ENCODE data around the gene PLEKHG3.
A peak's percentile ranks its signal among the peaks of the same experiment; 100 is the strongest.

PLEKHG3 gene

DNA sequence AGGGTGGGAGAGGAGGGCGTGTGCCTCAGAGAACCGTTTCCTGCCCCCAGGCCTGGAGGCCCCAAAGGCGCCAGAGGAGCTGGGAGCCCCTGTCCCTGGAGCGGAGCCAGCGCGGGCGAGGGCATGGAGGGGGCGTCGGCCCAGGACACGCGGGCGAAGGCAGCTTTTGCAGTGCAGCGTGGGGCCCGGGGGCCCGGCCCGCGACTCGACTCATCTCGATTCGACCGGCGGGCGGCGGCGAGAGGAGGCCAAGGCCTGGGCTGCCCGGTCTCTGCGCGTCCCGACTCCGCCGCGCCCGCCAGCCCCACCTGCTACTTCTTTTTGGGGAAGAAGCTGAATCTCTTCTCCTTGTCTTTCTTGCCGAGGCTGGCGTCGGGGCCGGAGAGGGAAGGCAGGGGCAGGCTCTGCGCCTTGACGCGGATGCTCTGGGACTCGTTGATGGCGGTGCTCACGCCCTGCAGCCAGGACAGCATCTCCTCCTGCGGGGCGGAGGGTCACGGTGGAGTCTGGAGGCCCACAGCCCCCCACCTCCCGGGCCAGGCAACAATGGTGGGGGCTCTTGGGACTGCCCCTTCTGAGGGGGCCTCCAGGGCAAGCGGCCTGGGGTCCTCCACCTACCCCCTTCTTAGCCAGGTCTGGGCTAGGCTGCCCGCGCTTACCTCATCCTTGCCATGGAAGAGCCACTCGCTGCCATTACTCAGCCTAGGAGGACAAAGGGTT, 44.9 kb downstream of the PLEKHG3 start:
- no peak for FAIRE-seq

DNA sequence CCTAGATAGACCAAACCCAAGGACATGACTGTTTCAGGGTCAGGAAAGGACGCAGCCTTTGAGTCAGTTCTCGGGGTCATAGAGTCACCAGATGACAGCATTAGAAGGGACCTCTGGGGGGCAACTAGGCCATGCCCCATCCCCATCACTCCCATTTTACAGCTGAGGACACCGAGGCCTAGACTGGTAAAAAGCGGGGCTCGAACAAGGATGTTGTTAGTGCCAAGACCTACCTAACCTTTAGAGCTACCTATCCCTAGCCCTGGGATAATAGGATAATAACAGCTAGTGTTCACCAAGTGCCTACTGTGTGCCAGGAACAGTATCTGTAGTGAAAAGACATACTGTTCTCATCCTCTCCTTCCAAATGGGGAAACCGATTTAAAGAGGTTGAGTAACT, 48.7 kb downstream of the PLEKHG3 start:
- no peak for FAIRE-seq

DNA sequence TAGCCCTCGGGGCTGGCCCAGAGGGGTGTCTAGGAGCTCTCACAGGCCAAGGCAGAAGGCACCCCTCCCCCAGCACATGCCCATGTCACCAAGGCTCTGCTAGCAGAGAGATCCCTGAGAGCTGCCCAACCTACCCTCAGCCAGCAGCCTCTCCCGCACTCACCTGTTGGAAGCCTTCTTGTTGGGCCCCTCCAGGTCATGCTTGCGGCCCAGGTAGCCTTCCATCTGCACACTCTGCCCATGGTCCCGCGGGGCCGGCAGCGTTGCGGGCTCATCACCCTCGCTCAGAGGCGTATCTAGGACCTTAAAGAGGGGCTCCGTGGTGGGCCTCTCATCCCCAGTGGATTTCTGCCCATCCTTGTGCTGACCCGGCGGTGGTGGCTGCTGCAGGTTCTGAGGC, 49.1 kb downstream of the PLEKHG3 start:
- FAIRE-seq: no peak

DNA sequence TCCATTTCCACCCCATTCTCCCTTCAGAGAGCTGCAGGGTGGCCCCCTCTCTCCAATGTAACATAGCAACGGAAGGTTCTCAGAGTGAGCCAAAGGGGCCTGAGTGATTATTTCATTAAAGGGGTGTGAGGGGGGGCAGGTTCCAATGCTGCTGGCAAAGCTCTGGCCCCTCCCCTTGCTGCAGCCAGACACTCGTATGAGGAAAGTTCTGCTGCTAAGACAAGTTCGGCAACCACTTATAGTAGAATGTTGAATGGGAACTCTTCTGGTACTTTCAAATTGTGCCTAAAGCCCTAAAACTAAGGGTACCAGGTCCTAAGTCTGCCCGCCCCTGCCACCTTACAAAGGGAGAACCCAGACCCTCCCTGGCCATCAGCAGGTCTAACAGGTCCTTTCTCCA, 49.8 kb downstream of the PLEKHG3 start:
- no peak for FAIRE-seq

DNA sequence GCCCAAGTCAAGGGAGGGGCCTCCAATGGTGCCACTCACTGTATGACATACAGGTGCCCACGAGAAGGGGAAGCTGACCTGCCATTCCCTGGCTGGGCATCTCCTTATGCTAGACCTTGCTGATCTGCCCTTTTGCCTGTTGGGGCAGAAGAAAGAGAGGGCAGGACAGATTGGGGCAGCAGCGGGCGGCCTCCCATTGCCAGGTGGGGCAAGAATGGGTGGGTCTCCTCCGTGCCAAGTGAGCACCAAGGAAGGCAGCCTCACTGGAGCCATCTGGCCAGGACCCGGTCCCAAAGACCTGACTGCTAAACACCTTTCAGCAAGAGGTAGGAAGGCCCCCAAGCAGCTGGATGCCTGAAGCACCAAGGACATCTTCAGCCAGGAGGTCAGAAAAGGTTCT, 50.5 kb downstream of the PLEKHG3 start:
- no peak for FAIRE-seq

DNA sequence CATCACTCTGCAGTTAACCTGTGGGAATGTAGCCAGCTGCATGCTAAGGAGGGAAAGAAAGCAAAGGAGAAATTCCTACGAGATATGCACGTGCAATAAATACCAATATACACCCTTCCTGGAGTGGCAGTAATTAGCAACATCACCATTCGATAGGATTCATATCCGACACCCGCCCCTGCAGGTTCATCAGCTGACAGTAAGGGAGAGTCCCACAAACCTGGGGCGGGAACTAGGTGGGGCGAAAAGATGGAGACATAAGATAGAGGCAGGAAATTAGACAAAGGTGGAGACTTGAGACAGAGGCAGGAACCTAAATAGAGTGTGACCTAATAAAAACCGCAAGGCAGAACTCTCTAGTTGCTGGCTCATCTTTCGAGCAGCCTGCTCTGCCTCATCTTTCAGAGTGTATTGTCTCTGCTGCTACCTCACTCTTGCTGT, 51.6 kb downstream of the PLEKHG3 start:
- no peak for FAIRE-seq

DNA sequence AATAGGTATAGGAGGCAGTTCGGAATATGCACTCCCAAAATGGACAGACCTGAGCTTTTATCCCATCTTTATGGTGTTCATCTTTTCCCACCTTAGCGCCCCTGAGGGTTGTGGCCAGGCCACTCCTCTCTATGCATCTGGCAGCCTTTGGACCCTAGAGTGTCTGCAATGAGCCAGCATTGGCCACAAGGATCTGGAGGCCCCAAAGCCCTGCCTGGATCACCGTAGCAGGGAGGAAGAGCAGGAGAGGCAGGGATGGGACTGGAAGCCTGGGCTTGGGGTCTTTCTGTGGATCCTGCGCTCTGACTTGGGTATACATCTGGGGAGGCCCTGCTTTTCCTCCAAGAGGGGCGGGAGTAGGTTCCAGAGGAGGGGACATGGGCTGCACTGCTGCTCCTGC, 52.5 kb downstream of the PLEKHG3 start:
- no peak for FAIRE-seq

DNA sequence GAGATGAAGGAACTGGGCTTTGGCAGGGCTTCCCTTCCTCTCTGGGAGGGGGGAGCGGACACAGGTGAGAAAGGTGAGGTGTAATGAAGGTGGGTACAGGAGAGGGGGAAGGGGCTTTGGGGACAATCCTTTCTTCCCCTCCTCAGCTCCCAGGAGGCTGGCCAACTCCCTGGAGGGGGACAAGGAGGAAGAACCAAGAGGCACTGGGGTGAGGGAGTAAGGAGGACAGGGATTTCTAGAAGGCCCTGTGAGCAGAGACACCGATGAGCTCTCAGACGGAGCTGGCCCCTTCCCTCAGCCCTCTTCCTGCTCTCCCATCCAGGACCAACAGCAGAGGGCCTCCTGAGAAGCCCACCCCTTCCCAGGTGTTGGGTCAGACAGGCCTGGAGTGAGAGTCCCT, 53.4 kb downstream of the PLEKHG3 start:
- no peak for FAIRE-seq

DNA sequence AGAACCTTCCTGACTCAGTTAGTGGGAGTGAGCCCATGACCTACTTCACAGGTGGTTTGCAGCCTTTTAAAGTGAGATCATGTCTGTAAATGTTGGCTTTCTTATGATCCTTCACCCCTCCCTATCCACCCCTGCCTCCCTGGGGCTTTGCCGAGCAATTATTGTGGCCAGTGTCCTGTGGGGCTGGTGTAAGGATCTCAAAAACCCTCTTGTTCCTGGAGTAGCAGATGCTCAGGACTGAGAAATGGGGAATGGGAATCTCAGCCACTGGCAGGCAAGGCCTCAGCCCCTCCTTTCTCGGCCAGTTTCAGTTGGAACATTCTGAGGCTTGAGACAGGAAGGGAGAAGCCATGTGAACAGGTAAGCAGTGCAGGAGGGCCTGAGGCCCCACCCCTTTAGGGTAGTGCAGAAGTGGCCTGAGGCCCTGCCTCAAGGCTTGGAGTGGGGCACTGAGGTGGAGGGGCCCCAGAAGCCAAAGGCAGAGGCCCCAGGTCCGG, 53.8 kb downstream of the PLEKHG3 start:
- no peak for FAIRE-seq

DNA sequence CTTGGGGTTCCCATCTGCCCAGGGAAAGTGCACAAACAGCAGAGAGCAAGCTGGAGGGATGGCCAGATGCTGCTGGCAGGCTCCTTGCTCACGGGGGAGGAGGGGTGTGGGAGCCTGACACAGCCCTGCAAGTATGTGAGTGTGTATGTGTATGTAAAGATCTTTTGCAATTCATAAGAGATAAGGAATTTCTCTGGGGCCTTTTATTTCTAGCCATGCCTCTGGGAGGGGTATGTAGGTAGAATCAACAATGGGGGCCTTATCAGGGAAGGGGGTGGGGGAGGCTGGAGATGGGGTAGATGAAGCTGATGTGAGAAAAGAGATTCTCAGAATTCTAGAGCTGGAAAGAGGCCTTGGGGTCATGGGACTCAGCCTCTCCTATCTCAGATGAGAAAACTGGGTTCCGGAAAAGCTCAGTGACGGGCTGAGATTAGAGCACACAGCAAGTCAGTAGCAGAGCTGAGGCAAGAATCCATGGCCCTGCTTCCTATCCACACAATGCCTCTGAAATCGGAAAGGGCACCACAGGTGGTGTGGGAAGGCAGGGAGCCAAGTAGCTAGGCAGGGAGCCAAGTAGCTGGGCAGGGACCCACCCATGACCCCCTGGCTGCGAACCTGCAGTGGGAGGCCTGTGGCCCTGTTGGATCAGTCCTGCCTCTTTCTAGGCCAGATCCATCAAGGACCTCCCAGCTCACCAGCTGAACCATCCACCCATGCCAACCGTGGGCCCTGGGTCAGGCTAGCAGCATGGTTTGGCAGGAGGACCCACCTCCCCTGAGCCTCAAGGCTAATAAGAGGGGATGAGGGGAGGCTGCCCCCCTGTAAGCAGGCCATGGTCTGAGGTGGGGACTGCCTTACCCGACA, 54.7 kb downstream of the PLEKHG3 start:
- FAIRE-seq: peak; percentile 51

DNA sequence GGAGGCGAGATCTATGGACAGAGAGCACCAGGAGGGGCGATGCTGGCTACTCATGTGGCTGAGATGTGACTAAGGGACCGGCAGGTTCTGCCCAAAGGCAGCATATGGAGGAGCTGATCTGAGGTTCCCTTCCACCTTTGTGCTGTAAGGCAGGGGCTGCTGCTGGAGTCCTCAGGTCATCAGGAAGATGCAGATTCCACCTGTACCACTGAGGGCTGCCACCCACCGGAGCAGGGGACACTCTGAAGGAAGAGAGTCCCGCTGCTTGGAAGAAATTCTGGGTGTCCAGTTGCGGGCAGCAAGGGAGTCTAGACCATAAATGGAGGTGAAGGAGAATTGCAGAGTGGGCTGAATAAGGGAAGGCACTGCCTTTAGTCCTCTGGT, 55.3 kb downstream of the PLEKHG3 start:
- no peak for FAIRE-seq

DNA sequence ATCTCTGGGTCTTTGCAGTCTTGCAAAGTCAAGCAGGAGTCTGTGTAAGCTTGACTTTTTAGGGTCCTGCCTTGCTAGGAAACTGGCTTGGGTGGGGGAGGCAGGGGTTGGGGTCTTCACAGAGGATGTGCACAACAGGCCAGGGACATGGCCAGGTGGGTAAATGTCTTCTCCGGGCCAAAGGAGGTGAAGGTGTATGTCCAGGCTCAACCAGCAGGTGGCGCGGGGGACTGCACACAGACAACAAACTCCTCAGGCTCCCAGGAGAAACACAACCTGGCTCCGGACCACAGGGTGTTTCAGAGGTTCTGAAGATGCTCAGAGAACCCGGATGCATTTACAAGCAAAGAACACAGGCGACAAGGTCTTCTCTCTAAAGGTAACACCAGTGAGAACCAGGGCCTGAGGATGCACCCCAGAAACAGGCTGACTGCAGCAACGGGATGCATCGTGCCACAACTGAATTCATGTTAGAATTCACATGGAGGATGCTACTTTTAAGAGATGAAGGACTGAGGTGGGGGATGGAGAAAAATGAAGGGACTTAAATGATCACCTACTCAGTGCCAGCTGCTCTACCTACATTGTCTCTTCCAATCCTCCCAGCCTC, 56.0 kb downstream of the PLEKHG3 start:
- FAIRE-seq: no peak

DNA sequence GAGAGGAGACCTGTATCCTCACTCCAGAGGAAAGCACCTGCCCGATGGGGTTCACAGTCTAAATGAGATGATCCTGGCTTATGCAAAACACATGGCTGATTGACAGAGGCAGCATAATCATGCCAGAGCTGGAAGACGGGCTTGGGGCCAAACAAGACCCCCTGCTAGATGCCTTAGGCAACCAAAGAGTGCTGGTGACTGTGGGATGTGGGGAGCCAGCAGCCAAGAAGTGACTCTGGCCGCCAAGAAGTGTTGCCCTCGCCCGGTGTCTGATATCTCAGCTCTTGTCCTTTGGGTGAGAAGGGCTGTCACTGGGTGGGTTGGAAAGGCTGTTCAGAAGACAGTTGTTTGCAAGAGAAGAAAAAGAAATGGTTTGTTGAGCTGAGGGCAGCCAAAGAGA, 56.7 kb downstream of the PLEKHG3 start:
- no peak for FAIRE-seq

DNA sequence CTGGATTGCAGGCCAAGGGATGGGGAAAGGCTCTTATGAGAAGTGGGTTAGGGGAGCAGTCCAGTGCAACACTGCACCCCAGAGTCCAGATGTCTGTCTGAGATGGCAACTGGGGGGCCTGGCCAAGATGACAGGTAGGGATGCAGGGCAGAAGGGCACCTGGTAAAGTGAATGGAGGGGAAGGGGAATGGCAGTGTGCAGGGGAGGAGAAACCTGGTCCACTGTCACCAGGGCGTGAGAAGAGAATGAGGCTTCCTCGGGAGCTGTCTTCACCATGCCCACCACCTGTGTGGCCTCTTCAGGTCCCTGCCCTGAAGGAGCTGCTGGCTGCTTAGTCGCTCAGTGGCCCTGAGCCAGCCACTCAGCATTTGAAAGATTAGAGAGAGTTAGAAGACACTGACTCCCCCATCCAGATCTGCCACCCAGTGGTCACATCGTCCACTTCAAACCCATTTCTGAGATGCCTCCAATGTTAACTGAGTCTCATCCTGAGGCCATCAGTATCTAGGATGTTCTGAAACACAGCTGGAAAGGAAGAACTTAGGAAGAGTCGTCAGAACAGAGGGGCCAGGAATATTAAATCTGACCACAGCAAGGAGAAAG, 57.3 kb downstream of the PLEKHG3 start:
- no peak for FAIRE-seq

DNA sequence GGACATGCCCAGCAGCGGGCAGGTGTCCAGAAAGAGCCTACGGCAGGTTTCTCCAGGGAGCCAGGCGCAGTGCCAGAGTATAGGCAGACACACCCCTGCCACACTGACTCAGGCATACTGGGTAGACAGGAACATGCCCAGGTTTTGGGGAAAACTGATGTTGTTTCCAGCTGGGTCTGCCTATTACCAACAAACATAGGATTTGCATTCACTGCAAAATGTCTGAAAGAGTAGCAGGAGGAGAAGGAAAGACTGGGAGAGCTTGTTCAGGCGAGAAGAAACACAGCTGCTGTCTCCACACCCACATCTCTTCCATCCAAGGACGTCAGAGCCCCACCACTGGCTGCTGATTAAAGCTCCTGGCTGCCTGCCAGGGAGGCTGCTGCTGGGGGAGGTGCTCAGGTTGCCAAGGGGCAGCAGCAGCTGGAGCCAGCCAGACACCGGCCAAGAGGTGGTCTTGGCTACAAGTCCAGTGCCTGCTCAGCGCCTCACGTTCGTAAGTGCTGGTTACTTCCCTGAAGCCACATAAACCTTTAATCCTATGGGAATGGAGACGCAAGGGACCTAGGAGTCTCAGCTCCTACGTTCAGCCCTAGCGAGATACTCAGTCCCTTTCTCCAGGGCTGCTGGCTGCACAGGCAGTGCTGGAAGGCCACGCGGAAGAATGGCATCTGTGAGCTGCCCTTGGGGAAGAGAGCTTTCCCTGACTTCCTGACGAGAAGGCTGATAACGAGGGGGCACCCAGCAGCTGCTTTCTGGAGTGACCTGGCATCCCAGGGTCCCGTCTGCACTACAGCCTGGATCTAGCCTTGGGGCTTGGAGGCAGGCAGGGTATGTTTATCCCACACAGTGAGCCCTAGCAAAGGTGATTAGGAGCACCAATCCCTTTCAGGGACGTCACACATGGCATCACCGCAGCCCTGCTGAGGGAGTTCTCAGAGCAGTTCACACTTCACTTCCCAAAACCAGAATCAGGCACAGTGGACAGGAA, 58.1 kb downstream of the PLEKHG3 start:
- no peak for FAIRE-seq

DNA sequence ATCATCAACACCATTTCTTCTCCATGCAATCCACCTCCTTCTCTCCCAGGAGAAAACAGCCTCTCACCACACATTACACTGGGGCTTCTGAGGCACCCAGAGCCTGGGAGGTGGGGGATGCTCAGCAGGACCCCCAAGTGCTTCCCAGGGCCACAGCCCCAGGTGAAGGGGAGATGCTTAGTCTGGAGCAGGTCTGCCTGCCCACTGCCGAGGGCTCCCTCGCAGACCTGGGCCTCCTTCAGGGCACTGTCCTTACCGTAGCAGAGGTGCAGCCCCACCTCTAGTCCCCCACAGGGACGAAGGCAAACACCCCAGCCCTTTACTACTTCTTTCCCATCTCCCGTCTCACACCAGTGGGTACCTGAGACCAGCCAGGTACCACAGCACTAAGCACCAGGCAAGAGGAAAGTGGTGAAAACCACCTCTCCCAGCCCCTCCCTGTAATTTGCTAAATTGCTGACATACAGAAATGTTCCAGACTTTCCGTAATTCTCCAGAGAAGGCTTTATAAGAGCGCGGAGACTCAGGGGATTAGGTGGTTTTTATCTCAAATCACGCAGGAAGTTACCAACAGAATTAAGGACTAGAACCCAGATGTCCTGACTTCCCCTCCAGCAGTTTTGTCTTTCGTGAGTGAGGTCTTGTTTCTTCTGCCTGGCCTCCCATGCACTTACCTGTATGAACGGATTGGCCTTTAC, 59.0 kb downstream of the PLEKHG3 start:
- FAIRE-seq: no peak

DNA sequence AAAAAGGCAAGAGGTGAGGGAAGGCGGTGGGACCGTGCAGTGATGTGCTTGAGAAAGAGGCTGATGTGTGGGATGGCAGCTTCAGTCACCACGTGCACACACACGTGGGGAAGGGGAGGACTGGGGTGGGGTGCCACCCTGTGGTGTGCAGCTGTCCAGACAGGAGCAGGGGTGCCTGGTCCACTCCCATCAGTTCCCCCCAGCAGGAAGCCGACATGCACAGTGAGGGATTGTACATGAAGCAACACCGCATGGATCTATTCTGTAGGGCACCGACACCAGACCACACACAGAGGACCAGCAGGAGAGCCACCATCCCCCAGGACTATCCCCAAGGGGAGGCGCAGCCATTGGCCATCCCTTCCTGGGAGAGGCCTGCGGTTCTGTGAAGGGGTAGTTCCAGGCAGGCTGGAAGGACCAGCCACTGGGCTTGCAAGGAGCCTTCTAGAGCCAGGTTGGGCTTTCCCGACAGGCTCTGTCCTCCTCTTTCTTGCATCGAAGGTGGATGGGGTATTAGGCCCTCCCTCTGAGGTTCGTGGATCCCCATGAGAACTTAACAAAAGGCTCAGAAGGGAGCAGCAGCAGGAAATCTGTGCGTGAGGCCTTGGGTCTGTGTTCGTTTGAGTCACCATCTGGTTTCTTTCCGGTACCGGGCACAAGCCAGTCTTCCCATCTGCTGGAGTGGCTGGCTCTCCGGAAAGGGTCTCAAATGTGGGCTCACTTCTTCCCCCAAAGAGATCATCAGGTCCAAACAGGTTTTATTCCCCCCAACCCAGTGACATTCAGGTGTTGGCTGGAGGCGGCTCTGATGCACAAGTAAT, 59.8 kb downstream of the PLEKHG3 start:
- FAIRE-seq: no peak

DNA sequence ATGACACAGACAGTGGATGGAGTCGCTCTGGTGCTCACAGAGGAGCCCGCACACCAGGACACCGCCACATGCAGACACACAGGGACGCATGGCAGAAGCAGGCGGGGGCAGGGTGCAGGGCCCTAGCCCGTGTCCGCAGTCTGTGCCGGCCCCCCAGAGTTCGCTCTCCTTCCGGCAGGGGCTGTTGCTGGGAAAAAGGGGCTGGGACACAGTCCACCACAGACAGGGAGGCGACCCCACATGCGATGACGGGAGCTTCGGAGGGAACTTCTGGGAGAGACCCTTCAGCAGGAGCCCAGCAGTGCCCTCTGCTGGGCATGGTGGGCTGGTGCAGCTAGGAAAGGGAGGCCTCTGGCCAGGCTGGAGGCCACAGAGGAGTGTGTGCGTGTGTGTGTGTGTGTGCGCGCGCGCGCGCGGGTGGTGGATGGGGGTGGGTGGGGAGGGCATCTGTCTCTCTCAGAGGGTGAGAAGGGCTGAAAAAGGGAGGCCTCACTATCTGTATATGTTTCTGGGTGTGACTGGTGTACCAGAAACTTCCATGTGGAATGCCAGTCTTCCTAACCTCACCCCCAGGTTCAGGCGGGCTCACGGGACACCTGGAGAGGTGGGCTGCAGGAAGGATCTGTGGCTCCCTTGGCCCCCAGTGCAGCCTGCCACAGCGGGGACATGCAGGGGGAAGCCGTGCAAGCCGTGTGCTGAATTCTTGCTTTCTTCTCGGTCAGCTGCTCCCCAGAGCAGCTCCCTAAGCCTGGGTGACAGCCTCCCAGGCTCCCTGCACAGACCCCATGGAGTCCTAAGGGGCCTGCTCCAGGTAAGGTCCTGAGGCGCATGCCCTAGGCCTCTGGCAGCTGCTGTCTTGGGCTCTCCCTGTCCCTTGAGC, 60.7 kb downstream of the PLEKHG3 start:
- FAIRE-seq: no peak

DNA sequence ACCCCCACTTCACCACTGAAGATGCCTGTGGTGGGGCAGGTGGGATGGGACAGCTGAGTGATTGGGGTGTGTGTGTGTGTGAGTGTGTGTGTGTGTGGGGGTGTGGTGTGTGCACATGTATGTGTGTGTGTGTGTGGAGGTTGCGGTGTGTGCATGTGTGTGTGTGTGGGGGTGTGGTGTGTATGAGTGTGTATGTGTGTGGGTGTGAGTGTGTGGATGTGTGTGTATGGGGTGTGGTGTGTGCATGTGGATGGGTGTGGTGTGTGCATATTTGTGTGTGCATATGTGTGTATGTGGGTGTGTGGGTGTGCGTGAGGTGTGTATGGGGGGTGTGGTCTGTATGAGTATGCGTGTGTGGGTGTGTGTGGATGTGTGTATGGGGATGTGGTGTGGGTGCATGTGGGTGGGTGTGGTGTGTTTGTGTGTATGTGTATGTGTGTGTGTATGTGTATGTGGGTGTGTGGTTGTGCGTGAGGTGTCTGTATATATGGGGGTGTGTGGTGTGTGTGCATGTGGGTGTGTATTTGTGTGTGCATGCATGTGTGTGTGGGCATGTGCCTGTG, 61.6 kb downstream of the PLEKHG3 start:
- FAIRE-seq: no peak
